ENCODE measurements around the gene ZEB1.
"Not testable (repeated sequence)": the region's sequence is repeated elsewhere in the genome, so short reads cannot be mapped to it uniquely, and the experiment has no call there.

ZEB1 gene

DNA sequence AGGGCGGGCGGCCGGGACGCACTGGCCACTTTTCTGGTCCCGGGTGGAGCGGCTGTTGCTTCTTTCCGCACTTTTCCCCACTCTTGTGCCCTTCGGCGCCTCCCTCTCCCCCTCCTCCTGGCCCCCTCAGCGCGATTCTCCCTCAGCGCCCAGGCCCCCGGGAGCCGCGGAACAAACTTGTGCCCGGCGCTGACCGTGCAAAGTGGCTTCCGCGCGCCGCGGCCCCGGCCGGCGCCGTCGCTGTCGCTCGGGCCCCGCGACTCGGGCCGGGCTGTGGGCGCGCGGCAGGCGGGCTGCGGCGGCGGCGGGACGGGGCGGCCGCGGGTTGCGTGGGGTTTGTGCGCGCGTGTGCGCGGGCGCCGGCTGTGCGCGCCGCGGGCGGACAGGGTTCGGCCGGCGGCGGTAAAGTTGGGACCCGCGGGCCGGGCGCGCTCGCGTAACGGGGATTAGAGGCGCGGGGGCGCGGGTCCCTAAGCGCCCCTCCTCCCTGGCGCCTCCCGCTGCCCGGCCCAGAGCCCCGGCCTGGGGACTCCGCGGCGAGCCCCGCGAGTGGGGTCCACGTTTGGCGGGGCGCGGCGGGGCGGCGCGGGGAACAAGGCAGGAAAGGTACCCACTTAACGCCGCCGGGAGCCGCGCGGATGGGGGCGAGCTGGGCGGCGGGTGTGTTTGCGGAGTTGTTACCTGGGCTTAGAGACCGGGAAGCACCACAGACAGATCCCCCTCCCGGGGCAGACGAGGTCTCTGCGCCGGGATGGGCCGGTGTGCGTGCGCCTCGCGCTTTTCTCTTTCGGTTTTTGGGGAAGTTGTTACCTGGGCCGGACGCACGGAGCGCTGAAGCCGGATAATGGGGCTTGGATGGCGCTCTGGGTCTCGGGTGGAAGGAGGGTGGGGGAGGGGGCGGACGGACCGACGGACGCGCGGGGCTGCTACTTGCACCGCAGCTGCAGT, 860 bp downstream of the ZEB1 start:
- peak; percentile 40 for DNase-seq (ENCODE audit: low spot score)

DNA sequence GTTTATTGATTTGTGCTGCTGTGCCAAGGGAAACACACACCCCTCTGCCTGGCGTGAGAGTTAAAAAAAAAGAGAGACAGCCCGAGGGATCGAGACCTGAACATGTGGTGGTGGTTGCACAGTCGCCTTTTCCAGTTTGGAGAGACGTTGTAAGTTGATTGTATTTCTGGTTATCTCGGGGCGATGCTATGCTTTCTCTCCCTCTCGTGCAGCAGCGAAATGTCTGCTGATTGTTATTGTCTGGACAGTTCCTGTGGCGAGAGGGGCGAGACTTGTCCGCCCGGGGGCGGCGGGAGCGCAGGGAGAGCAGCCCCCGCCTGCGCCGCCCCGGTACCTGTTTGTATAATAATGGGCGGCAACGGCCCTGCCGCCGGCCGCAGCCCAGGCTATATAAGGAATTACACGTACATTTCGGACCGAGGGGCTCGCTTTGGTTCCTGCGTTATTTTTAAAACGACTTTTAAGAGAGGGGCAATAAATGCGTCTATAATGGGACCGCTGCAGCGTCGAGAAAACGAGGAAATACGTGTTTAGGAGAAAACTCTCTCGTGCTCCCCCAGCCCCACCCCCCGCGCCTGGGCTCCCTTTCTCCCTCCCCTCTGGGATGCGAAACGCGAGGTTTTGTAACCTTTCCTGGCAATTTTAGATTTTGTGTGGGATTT, 1.7 kb downstream of the ZEB1 start:
- DNase-seq (ENCODE audit: low spot score): peak; percentile 8

DNA sequence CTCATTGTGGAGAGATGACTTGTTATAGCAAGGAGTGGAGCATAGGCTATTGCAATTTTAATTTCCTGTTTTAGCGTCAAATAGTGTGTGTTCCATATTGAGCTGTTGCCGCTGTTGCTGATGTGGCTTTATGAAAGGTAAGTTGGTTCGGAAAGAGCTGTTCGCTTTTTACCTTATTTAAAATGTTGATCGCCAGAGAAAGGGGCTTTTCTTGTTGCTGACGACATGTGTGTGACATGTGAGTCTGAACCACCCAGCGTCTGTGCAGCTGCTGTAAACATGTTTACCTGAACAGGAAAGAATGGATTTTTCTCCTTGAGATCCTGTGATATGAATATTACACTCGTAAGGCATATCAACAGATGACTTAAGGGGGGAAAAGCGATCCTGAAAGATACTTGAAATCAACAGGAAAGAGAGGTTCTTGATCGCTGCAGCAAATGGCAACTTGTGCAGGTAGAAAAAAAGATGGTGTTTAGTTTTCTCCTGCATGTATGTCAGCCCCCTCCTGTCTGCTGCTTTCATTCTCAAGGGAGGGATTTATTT, 2.5 kb downstream of the ZEB1 start:
- DNase-seq (ENCODE audit: low spot score): peak; percentile 44

DNA sequence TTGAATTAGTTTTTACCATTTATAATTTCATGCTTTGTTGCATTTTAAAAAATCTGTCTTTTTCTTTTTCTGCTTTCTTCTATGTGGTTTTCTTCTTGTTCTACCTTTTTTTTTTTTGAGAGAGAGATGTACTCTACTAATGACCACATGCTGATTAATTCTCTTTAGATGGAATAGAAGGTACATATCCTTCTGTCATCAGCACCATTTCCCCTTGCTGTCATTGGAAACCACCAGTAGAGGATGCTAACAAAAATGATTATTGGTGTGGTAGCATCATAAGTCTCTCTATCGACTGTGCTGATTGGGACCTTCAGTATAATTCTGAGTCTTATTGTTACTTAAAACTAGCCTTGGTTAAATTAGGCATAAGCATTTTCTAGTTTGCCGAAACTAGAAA, 3.6 kb downstream of the ZEB1 start:
- DNase-seq (ENCODE audit: low spot score): peak; percentile 39

- DNase-seq (ENCODE audit: low spot score): no peak
Measured at GRCh38 chr10:31340343-31340742, 21.3 kb downstream of the ZEB1 start.

GRCh38 chr10:31341552-31341951, 22.5 kb downstream of the ZEB1 start:
- no peak for DNase-seq (ENCODE audit: low spot score)

GRCh38 chr10:31343009-31343408, 24.0 kb downstream of the ZEB1 start:
- no peak for DNase-seq (ENCODE audit: low spot score)

DNA sequence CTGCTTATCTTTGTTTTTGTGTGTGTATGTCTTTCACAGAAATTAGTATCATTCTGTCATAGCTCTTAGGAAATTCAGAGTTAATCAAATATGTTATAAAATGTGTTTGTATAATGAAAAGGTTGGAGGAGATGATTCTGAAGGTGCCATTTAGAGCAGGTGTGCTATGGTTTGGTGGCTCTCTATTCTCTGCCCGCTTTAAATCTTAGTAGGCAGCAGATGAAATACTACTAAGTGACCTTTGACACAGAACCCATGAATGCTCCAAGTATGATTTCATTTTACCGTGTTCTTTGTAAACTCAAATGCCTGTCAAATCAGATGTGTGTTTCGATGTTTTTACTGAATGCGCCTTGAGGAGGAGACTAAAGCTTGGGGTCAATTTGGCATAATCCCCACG, 24.5 kb downstream of the ZEB1 start:
- DNase-seq (ENCODE audit: low spot score): no peak

GRCh38 chr10:31345886-31346285, 26.9 kb downstream of the ZEB1 start:
- DNase-seq (ENCODE audit: low spot score): no peak

- DNase-seq (ENCODE audit: low spot score): no peak
Measured at GRCh38 chr10:31346953-31347352, 27.9 kb downstream of the ZEB1 start.

- no peak for DNase-seq (ENCODE audit: low spot score)
Measured at GRCh38 chr10:31347705-31348104, 28.7 kb downstream of the ZEB1 start.

GRCh38 chr10:31350891-31351290, 31.9 kb downstream of the ZEB1 start:
- no peak for DNase-seq (ENCODE audit: low spot score)

DNA sequence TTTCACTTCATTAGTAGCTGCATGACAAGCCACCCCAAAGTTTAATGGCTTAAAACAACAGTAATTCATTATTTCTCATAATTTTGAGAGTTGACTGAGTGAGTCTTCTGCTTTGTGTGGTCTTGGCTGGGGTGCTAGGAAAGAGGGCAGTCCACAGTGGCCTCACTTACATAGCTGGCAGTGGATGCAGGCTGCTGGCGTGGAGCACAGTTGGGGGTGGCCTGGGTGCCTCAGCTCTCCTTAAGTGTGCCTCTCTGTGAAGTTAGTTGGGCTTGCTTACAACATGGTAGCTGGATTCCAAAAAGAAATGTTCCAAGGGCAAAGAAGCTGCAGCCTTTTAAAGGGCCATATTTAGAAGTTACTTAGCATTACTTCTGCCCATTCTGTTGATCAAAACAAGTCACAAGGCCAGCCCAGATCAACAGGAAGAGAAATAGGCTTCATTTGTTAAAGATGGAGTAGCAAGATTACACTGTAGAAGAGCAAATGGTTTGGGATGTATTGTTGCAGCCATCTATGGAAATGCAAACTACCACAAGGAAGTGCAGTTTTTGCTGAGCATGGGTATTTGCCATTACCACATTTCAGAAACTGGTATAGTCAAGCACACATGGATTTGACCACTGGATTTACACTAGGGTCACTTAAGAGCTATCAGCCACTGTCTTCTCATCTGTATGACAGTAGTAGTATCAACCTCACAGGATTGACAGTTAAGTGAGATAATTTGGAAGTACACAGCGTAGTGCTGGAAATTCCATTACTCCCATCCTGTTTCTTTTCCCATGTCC, 33.6 kb downstream of the ZEB1 start:
- DNase-seq (ENCODE audit: low spot score): no peak

GRCh38 chr10:31353574-31353973, 34.6 kb downstream of the ZEB1 start:
- DNase-seq (ENCODE audit: low spot score): peak; percentile 70

DNA sequence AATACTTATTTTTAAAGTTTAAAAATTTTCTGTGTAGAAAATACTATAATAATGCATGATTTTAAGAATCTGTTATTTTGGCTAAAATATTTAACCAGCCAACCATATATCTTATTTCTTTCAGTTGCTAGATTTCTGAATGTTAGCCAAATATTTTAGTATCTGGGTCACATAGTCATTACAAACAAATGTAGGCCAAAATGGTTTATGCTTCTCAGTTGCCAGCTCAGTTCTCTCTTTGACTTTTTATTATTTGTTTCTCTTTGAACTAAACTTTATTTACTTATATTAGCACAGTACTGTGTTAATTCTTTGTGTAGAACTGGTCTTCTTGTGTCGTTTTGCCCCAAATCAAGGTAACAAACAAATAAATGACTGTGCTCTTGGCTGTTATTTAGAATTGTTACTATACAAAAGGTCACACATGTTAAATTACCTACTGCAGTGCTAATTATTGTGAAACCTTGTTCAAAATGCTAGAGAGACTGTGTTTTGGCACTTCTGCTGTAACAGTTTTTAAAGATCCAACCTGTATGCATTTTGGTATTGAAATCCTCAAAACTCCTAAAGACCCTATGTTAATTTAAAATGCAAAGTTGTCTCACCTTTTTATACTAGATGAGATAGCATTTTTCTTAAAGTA, 39.8 kb downstream of the ZEB1 start:
- DNase-seq (ENCODE audit: low spot score): no peak

DNA sequence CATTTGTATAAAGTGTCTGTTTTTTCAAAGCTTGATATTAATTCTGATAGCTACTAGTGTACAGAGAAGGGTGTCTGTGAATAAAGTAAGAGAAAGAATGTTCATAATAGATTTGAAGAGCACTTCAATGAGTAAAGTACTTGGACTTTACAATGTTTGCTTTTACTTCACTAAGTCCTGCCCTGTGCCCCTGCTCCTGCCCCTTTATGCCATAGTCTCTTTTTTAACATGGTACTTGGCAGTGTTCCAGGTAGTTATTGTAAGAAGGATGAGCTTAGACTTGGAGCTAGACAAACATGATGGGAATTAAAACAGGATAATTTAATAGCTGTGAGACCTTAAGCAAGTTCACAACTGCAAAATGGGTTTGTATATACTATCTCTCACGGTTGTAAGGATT, 41.0 kb downstream of the ZEB1 start:
- DNase-seq (ENCODE audit: low spot score): no peak

DNA sequence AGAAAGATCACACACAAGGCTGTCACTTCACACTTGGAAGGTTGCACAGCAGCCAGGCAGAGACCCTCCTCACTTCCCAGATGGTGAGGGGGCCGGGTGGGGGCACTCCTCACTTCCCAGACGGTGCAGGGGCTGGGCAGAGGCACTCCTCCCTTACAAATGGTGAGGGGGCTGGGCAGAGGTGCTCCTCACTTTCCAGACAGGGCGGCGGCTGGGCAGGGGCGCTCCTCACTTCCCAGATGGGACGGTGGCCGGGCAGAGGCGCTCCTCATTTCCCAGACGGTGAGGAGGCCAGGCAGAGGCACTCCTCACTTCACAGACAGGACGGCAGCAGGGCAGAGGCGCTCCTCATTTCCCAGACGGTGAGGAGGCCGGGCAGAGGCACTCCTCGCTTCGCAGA, 42.5 kb downstream of the ZEB1 start:
- DNase-seq (ENCODE audit: low spot score): not testable (repeated sequence)

GRCh38 chr10:31362023-31362641, 43.1 kb downstream of the ZEB1 start:
- DNase-seq (ENCODE audit: low spot score): no peak

DNA sequence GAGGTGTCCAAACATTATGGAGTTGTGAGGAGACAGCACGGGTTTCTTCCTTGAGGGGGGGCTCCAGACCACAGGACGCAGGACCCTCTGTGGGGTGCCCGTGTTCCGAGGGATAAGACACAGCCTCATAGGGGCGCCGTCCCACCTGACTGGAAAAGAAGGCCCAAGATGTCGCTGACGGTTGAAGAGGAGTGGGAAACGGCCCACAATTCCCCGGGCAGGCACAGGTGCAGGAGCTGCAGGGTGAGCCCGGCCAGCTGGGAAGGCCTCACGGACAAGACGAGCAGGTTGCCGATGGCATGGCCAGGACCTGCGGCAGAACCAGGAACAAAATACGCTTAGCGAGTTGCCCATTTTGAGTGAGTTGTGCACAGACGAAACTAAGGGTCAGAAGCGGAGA, 44.7 kb downstream of the ZEB1 start:
- DNase-seq (ENCODE audit: low spot score): not testable (repeated sequence)

DNA sequence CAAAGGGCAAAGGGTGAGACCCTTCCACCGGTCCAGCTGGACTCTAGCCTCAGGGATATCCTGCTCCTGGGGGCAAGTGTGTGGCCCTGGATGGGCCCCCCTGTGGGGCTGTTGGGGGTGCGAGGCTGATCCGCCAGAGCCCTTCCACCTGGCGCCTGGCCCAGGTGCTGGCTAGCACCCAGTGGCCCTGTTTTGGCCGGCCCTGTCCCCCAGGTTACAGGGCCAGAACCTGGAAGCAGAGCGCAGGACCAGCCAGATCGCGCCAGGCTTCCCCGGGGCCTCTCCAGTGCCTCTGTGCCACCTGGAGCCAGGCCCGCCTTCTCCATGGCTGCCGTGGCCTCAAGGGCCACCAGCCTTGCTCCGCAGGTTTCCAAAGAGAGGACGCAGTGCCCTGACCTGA, 45.2 kb downstream of the ZEB1 start:
- DNase-seq (ENCODE audit: low spot score): not testable (repeated sequence)

GRCh38 chr10:31366703-31367102, 47.7 kb downstream of the ZEB1 start:
- no peak for DNase-seq (ENCODE audit: low spot score)
